A549 (cell line): ENCODE data around the gene F2RL2. TPM values are rescaled to one million over a fixed set of nuclear protein-coding genes. Genes with fewer than 3 reads are reported as not detected.
"Not testable (repeated sequence)": the region's sequence is repeated elsewhere in the genome, so short reads cannot be mapped to it uniquely, and the experiment has no call there.

Source experiments
- ATAC-seq, 2 experiments: fragments of 200-7000 bp in 1 of 2; fragments of >200 bp in 1 of 2; cut with Nextera tagmentation in 1 of 2; cut with Tn5 transposase in 1 of 2; 3 replicates each; pipeline versions ENCODE4 v1.8.0 to v1.9.1; 2018 to 2020; ENCODE audit warnings: mild to moderate bottlenecking in 1 of 2, moderate library complexity in 1 of 2
- CTCF ChIA-PET: fragments of 300-600 bp; sonication (Branson Sonifier 250); formaldehyde crosslinking; extraction: SDS; loops from one replicate; lab custom pipeline; 2021; ENCODE audit warnings: antibody characterized with exemption, inconsistent platforms; lab: Yijun Ruan, JAX
- POLR2A ChIA-PET: fragments of 350-600 bp; formaldehyde crosslinking; extraction: SDS; loops from one replicate; lab custom pipeline; 2021; ENCODE audit warnings: antibody characterized with exemption, inconsistent platforms; lab: Yijun Ruan, JAX
- DNase-seq, 2 experiments: peaks; one replicate each; pipeline versions ENCODE4 v3.0.0 to v3.0.0-alpha.2; 2011 to 2016; ENCODE audit warnings: low read depth in 1 of 2, low spot score in 1 of 2
- FAIRE-seq: peaks from 2 replicates; lab custom pipeline; 2011; peaks lifted over from hg19 to GRCh38; lab: Jason Lieb, UNC
- H3K27ac ChIP-seq, 2 experiments: fragments of >200 bp; sonication (Bioruptor Twin); formaldehyde crosslinking; 3 replicates each; pipeline ENCODE4 v1.5.1; 2016 to 2017
- H3K4me1 ChIP-seq: fragments of >200 bp; sonication (Bioruptor Twin); formaldehyde crosslinking; 3 replicates; pipeline ENCODE4 v1.6.1; 2016
- H3K4me2 ChIP-seq: fragments of >200 bp; sonication (Bioruptor Twin); formaldehyde crosslinking; 3 replicates; pipeline ENCODE4 v1.6.1; 2016
- H3K4me3 ChIP-seq: fragments of >200 bp; sonication (Bioruptor Twin); formaldehyde crosslinking; 3 replicates; pipeline ENCODE4 v1.5.1; 2016
- H3K9me3 ChIP-seq: fragments of >200 bp; sonication (Bioruptor Twin); formaldehyde crosslinking; 3 replicates; pipeline ENCODE4 v1.6.1; 2016
- CHD4 ChIP-seq: fragments of 200-600 bp; sonication (generic); IDR thresholded peaks from 2 replicates; pipeline ENCODE4 v1.6.1; 2016; ENCODE audit warnings: antibody characterized with exemption, mild to moderate bottlenecking, borderline replicate concordance
- CTCF ChIP-seq: fragments of >200 bp; sonication (Bioruptor Twin); formaldehyde crosslinking; IDR thresholded peaks from 3 replicates; pipeline ENCODE4 v1.5.1; 2016
- FOSL2 ChIP-seq, 2 experiments: fragments of 450-650 bp in 1 of 2; fragments of >200 bp in 1 of 2; sonication (Bioruptor Twin) in 1 of 2; formaldehyde crosslinking; IDR thresholded peaks; 2 replicates each; pipeline versions ENCODE4 v1.5.0 to v1.6.1; 2016 to 2020; ENCODE audit warnings: mild to moderate bottlenecking in 1 of 2, moderate library complexity in 1 of 2
- FOXS1 ChIP-seq: fragments of 250-450 bp; sonication (Bioruptor Pico); IDR thresholded peaks from 2 replicates; pipeline ENCODE4 v1.5.0; 2020; ENCODE audit warnings: mild to moderate bottlenecking, moderate library complexity
- HOXB13 ChIP-seq: fragments of 250-450 bp; sonication (Bioruptor Pico); IDR thresholded peaks from 2 replicates; pipeline ENCODE4 v1.5.0; 2020; ENCODE audit warnings: low read depth, mild to moderate bottlenecking, moderate library complexity
- JUNB ChIP-seq: fragments of >200 bp; sonication (Bioruptor Twin); formaldehyde crosslinking; IDR thresholded peaks from 2 replicates; pipeline ENCODE4 v1.6.1; 2016
- RAD21 ChIP-seq, 2 experiments: fragments of >200 bp in 1 of 2; sonication (Bioruptor Twin) in 1 of 2; formaldehyde crosslinking in 1 of 2; IDR thresholded peaks in 1 of 2; conservative IDR thresholded peaks in 1 of 2; 2 replicates in 1 of 2; 3 replicates in 1 of 2; pipeline ENCODE4 v1.6.1; 2012 to 2018; ENCODE audit warnings: inconsistent platforms in 1 of 2
- SMC3 ChIP-seq: fragments of >200 bp; sonication (Bioruptor Twin); formaldehyde crosslinking; IDR thresholded peaks from 3 replicates; pipeline ENCODE4 v1.6.1; 2018; ENCODE audit warnings: inconsistent platforms
- WGBS: methylation state at CpG from one replicate; pipeline ENCODE4 v1.1.6; 2017; ENCODE audit errors: missing lambda C conversion rate; 5-methylcytosine and 5-hydroxymethylcytosine counted together
- polyA plus RNA-seq, 4 experiments: library from polyadenylated mRNA; depleted of rRNA in 3 of 4; stranded (reverse); fragments of >200 nt; fragmentation: RNase III in 1 of 4; extraction: RNeasy Plus Mini Kit Qiagen cat#74134 plus additional on column Dnase treatment in 1 of 4; gene quantifications; 2 replicates in 3 of 4; 3 replicates in 1 of 4; pipeline ENCODE4 v1.2.3, GENCODE V29; 2011 to 2017

F2RL2 gene
- polyA plus RNA-seq, 2 of the 4 experiments (the other 2 are of a cell fraction): 6.3 to 44.7 TPM

DNA sequence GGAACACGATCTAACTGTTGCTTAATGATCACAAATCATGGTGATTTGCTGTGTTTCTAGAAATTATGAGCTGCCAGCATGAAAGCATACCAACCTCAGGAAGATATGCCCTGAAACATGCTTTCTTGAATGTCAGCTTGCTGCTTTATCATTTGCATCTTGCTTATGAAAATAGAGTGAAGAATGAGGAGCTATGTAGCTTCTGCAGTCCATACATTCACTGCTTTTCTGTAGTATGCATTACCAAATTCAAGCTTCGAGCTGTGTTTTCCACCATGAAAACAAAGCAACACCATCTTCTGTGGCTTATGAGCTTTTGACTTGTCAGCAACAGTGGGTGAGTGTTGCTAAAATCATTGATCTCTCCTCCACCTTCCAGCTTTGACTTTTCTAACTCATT, 16.5 kb downstream of the F2RL2 start (continued):
- no peak for TF ChIP-seq HOXB13

GRCh38 chr5:76604838-76605237, 18.4 kb downstream of the F2RL2 start:
- DNase-seq (no peak), ATAC-seq (peak in 1 of 2 experiments; percentile 34; a peak in 1 of 6 replicates), FAIRE-seq (peak; percentile 51)
- ChIA-PET CTCF (interaction anchor here (1.5 to 5.2 kb wide), 3 partner anchors 30 to 170 kb away, joined by 6 to 42 read pairs (median 11); no protein-coding TSS in a partner anchor), POLR2A (no interaction called here)
- H3K4me3 ChIP-seq: no peak overlapping the region
- H3K27ac ChIP-seq: peak overlapping the region in 1 of 2 experiments; percentile 43; a peak in 2 of 6 replicates
- TF ChIP-seq JUNB (0 out of 2 replicates have a peak, but pooled peaks have one; percentile 30), FOSL2 (IDR thresholded peaks at IDR 0.05) (0 out of 2 replicates have a peak, but pooled peaks have one; percentile 35), FOSL2 (CRISPR knock-in tag; IDR thresholded peaks at IDR 0.05) (peak; percentile 78), HOXB13 (no peak)
- 16% methylated on average over 2 of the region's 2 CpGs for WGBS
- H3K9me3 ChIP-seq: no peaks in the 10 kb centered on the region
- H3K4me1 ChIP-seq: peaks cover 11% of the 10 kb centered on the region
- H3K4me2 ChIP-seq: peak overlapping the region; percentile 37

- WGBS: 68% methylated on average over 1 of the region's 1 CpG
- H3K4me3 ChIP-seq, FAIRE-seq, H3K4me2 ChIP-seq, DNase-seq, POLR2A ChIA-PET, H3K9me3 ChIP-seq, ATAC-seq, H3K27ac ChIP-seq: not testable (repeated sequence)
- peaks cover 11% of the 10 kb centered on the region for H3K4me1 ChIP-seq
- CTCF ChIA-PET: interaction anchor here (1.2 to 5.2 kb wide), 4 partner anchors 15 to 170 kb away, joined by 3 to 42 read pairs (median 8); no protein-coding TSS in a partner anchor
These were observed 19.2 kb downstream of the F2RL2 start for GRCh38 chr5:76603991-76604390.

GRCh38 chr5:76602094-76602726, 21.0 kb downstream of the F2RL2 start:
- DNase-seq (peak in 1 of 2 experiments; percentile 32), ATAC-seq (peak; percentile 58 to 76; a peak in 4 of 6 replicates), FAIRE-seq (no peak)
- peak overlapping the region; percentile 30 to 41; a peak in 3 of 6 replicates for H3K27ac ChIP-seq
- TF ChIP-seq RAD21 (conservative IDR thresholded peaks at IDR 0.05 in 1 of 2, IDR thresholded peaks at IDR 0.05 in 1 of 2): peak; percentile 25 to 28; a peak in 2 of 5 replicates
- TF ChIP-seq SMC3: peak; percentile 51
- no peak for TF ChIP-seq CHD4
- peak; percentile 33 for TF ChIP-seq CTCF
- peaks cover 11% of the 10 kb centered on the region for H3K4me1 ChIP-seq
- H3K4me3 ChIP-seq: no peak overlapping the region
- no peaks in the 10 kb centered on the region for H3K9me3 ChIP-seq
- H3K4me2 ChIP-seq: no peak overlapping the region
- WGBS: 50% methylated on average over 2 of the region's 2 CpGs
- ChIA-PET POLR2A (interaction anchor here (1.0 kb wide), 1 partner anchor 172 kb away, joined by 4 read pairs; no protein-coding TSS in a partner anchor), CTCF (interaction anchor here (0.7 to 9.5 kb wide), 49 partner anchors 9 to 830 kb away, joined by 3 to 145 read pairs (median 4); partner anchors contain the start of gene AGGF1)

- Histone ChIP-seq H3K4me2 (no peak overlapping the region), H3K4me1 (peaks cover 11% of the 10 kb centered on the region), H3K9me3 (no peaks in the 10 kb centered on the region), H3K27ac (peak overlapping the region in 1 of 2 experiments; percentile 41; a peak in 2 of 6 replicates), H3K4me3 (no peak overlapping the region)
- peak; percentile 76 to 91; a peak in 5 of 6 replicates for ATAC-seq
- ChIA-PET CTCF (interaction anchor here (0.7 to 9.5 kb wide), 48 partner anchors 10 to 830 kb away, joined by 3 to 145 read pairs (median 4); partner anchors contain the start of gene AGGF1), POLR2A (interaction anchor here (0.6 to 1.0 kb wide), 2 partner anchors 85 to 173 kb away, joined by 4 to 6 read pairs; no protein-coding TSS in a partner anchor)
- FAIRE-seq: peak; percentile 90
- TF ChIP-seq CTCF (peak; percentile 88), SMC3 (peak; percentile 99), RAD21 (conservative IDR thresholded peaks at IDR 0.05 in 1 of 2, IDR thresholded peaks at IDR 0.05 in 1 of 2) (peak; percentile 95 to 96), FOXS1 (CRISPR knock-in tag) (no peak)
- WGBS: 2% methylated on average over 3 of the region's 3 CpGs
- peak; percentile 63 to 75 for DNase-seq
These were observed 21.7 kb downstream of the F2RL2 start for GRCh38 chr5:76601470-76601869.
